ENCODE measurements around the gene DTNBP1. TPM values are rescaled to one million over a fixed set of nuclear protein-coding genes. Genes with fewer than 3 reads are reported as not detected.

Gene DTNBP1
- total RNA-seq, 2 experiments from 2014 or later = 9.8 to 28.0 TPM

DNA sequence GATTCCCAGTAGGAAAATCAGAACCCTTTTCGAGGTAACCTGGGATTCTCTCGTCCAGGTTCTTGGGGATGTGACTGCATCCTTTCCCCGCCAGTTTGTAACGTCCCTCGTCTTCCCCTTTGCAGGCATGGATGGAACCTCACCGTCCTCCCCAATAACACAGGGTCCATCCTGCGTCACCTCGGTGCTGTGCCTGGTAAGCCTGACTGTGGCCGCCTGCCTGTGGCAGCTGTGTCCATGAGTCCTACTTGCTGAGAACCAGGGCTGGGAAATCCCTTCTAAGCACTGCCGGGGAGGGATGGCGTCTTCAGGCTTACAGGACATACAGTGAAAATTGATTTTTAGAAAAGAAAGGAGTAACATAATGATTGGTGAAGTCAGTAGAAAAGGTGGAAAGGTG is 155.6 kb downstream of the DTNBP1 start:
- BruUV-seq (replicated peaks) = no TSS peak
- CTCF ChIA-PET (ENCODE audit: unreplicated experiment) = no interaction called here
- peaks cover 13% of the 10 kb centered on the region; the same call in 1 of the 2 replicates for H3K36me3 ChIP-seq (ENCODE audit: insufficient read depth, low read length)

DNA sequence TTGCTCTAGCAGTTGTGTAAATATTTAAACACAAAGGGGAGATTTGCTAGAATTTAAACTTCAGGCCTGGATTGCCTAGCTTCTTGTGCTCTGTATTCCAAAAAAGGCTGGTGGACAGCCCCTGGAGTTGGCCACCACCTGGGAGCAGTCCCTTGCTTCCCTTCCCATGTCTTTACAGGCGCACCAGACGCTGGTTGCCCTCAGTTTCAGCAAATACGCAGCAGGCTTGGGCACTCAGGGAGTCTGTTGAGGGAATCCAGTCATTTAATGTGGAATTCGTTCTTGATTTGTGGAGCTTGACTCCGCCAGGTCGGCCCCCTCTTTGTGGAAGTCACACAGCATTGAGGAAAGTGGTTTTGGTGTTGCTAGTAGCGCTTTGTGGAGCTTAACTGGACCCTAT is 156.8 kb downstream of the DTNBP1 start:
- no peak overlapping the region for H3K4me2 ChIP-seq (ENCODE audit: low read length)
- H3K36me3 ChIP-seq (ENCODE audit: insufficient read depth, low read length) = peaks cover 11% of the 10 kb centered on the region; the same call in 1 of the 2 replicates
- no peaks in the 10 kb centered on the region for H4K20me1 ChIP-seq (ENCODE audit: insufficient read depth, low read length)
- H3K79me2 ChIP-seq (ENCODE audit: insufficient read depth, low read depth, low read length) = no peaks in the 10 kb centered on the region
- H3K9me2 ChIP-seq (ENCODE audit: insufficient read depth, low read length) = no peaks in the 10 kb centered on the region
- TF ChIP-seq EZH2phosphoT487 (IDR thresholded peaks at IDR 0.05; ENCODE audit: borderline replicate concordance, low read depth, low read length) = no peak
- TF ChIP-seq CTCF (conservative IDR thresholded peaks at IDR 0.05; ENCODE audit: low read length) = no peak
- intact Hi-C loops (cut with micrococcal nuclease; ENCODE audit: unreplicated experiment) = no loop called here
- no peak overlapping the region for H3K4me3 ChIP-seq (ENCODE audit: low read depth, low read length, poor library complexity, severe bottlenecking)
- no peak for DNase-seq (ENCODE audit: low spot score)
- H3K27ac ChIP-seq (ENCODE audit: low read depth, low read length, poor library complexity, severe bottlenecking) = no peak overlapping the region
- H3K9me3 ChIP-seq (ENCODE audit: low read length) = no peaks in the 10 kb centered on the region
- no peak overlapping the region for H2AFZ ChIP-seq (ENCODE audit: low read length)
- no peaks in the 10 kb centered on the region for H3K4me1 ChIP-seq (ENCODE audit: insufficient read depth, low read length, poor library complexity, severe bottlenecking)
- POLR2A ChIA-PET = no interaction called here
- CTCF ChIA-PET (ENCODE audit: unreplicated experiment) = no interaction called here
- BruUV-seq (replicated peaks) = no TSS peak

More for the DNA sequence above, 155.6 kb downstream of the DTNBP1 start:
- Histone ChIP-seq H4K20me1 (ENCODE audit: insufficient read depth, low read length) (no peaks in the 10 kb centered on the region), H3K9me3 (ENCODE audit: low read length) (no peaks in the 10 kb centered on the region), H3K79me2 (ENCODE audit: insufficient read depth, low read depth, low read length) (no peaks in the 10 kb centered on the region), H3K4me3 (ENCODE audit: low read depth, low read length, poor library complexity, severe bottlenecking) (no peak overlapping the region), H3K4me1 (ENCODE audit: insufficient read depth, low read length, poor library complexity, severe bottlenecking) (no peaks in the 10 kb centered on the region), H3K27ac (ENCODE audit: low read depth, low read length, poor library complexity, severe bottlenecking) (no peak overlapping the region), H3K9me2 (ENCODE audit: insufficient read depth, low read length) (no peaks in the 10 kb centered on the region), H3K4me2 (ENCODE audit: low read length) (no peak overlapping the region), H2AFZ (ENCODE audit: low read length) (no peak overlapping the region)
- no peak for DNase-seq (ENCODE audit: low spot score)
- POLR2A ChIA-PET = no interaction called here
- TF ChIP-seq EZH2phosphoT487 (IDR thresholded peaks at IDR 0.05; ENCODE audit: borderline replicate concordance, low read depth, low read length) = no peak
- TF ChIP-seq CTCF (conservative IDR thresholded peaks at IDR 0.05; ENCODE audit: low read length) = no peak
- intact Hi-C loops (cut with micrococcal nuclease; ENCODE audit: unreplicated experiment) = no loop called here

- H2AFZ ChIP-seq (ENCODE audit: low read length) = no peak overlapping the region
- no peak overlapping the region for H3K27ac ChIP-seq (ENCODE audit: low read depth, low read length, poor library complexity, severe bottlenecking)
- ChIA-PET POLR2A (no interaction called here), CTCF (ENCODE audit: unreplicated experiment) (no interaction called here)
- intact Hi-C loops (cut with micrococcal nuclease; ENCODE audit: unreplicated experiment) = no loop called here
- H3K9me3 ChIP-seq (ENCODE audit: low read length) = no peaks in the 10 kb centered on the region
- no peaks in the 10 kb centered on the region for H3K9me2 ChIP-seq (ENCODE audit: insufficient read depth, low read length)
- H3K79me2 ChIP-seq (ENCODE audit: insufficient read depth, low read depth, low read length) = no peaks in the 10 kb centered on the region
- H3K4me3 ChIP-seq (ENCODE audit: low read depth, low read length, poor library complexity, severe bottlenecking) = no peak overlapping the region
- H3K36me3 ChIP-seq (ENCODE audit: insufficient read depth, low read length) = peaks cover 13% of the 10 kb centered on the region; the same call in 1 of the 2 replicates
- TF ChIP-seq CTCF (conservative IDR thresholded peaks at IDR 0.05; ENCODE audit: low read length) = no peak
- no peak for TF ChIP-seq EZH2phosphoT487 (IDR thresholded peaks at IDR 0.05; ENCODE audit: borderline replicate concordance, low read depth, low read length)
- H3K4me1 ChIP-seq (ENCODE audit: insufficient read depth, low read length, poor library complexity, severe bottlenecking) = no peaks in the 10 kb centered on the region
- no peak overlapping the region for H3K4me2 ChIP-seq (ENCODE audit: low read length)
- no peaks in the 10 kb centered on the region for H4K20me1 ChIP-seq (ENCODE audit: insufficient read depth, low read length)
- BruUV-seq (replicated peaks) = no TSS peak
- DNase-seq (ENCODE audit: low spot score) = no peak
Measured at GRCh38 chr6:15505463-15505918, 157.3 kb downstream of the DTNBP1 start.

All from OCI-LY7 (cell line).